Right cardiac atrium (tissue), 5 donors: ENCODE measurements around the gene FMN2. TPM values are rescaled to one million over a fixed set of nuclear protein-coding genes. Genes with fewer than 3 reads are reported as not detected.
"Not testable (repeated sequence)": the region's sequence is repeated elsewhere in the genome, so short reads cannot be mapped to it uniquely, and the experiment has no call there.

Experiments
- ATAC-seq, 2 donors: fragments of 200-7000 bp; cut with Tn5 transposase; one replicate each; pipeline versions ENCODE4 v1.8.0 to v1.9.1; 2020; ENCODE audit warnings: moderate library complexity in 2 of 2, mild to moderate bottlenecking in 1 of 2
- DNase-seq, 3 donors: peaks; one replicate each; pipeline ENCODE4 v3.0.0-alpha.2; 2020
- H3K27ac ChIP-seq: one replicate; pipeline ENCODE4 v1.5.1; 2013; ENCODE audit warnings: mild to moderate bottlenecking, low read length, control low read depth, moderate library complexity
- H3K27me3 ChIP-seq: one replicate; pipeline ENCODE4 v1.6.1; 2013; ENCODE audit not compliant: control insufficient read depth, insufficient read depth
- H3K4me1 ChIP-seq: one replicate; pipeline ENCODE4 v1.6.1; 2013; ENCODE audit warnings: low read length; ENCODE audit not compliant: control insufficient read depth, insufficient read depth
- H3K4me3 ChIP-seq: one replicate; pipeline ENCODE4 v1.5.1; 2013; ENCODE audit warnings: low read length, control low read depth
- H3K9me3 ChIP-seq: one replicate; pipeline ENCODE4 v1.6.1; 2013; ENCODE audit warnings: low read length; ENCODE audit not compliant: control insufficient read depth
- WGBS: extraction: QIAGEN DNeasy Blood & Tissue Kit; methylation state at CpG from one replicate; pipeline ENCODE4 v1.1.7; 2013; 5-methylcytosine and 5-hydroxymethylcytosine counted together
- intact Hi-C, 4 donors: fragments of 100-400 bp; cut with DNase I; formaldehyde crosslinking; loops; one replicate each; pipeline versions ENCODE4 v1.11.0 to v1.14.0; 2022 to 2023
- polyA plus RNA-seq: library from polyadenylated mRNA; stranded (reverse); fragments of 200-250 nt; gene quantifications from one replicate; pipeline ENCODE4 v1.2.3, GENCODE V29; 2013
- total RNA-seq, 4 donors: library from RNA; stranded (reverse); fragmentation: NEBNext Ultra II Directional; extraction: Animal tissue kit (Norgen Biotek cat#: 25700); gene quantifications; one replicate each; pipeline ENCODE4 v1.2.1, GENCODE V29; 2021
- donor health status: healthy with polysubstance abuse.
- donor health status: DM: no; HTN: yes; CAD: no.
- donor health status: DM: no; HTN: no; CAD: no.
- donor health status: DM: no; HTN: yes; CAD: no; lungs with severe emphysema.
- donor health status: DM: yes; HTN: yes; CAD: no.

Gene FMN2
- total and polyA plus RNA-seq, 5 donors = 0.09 to 0.21 (median 0.16) TPM; not detected in 2

DNA sequence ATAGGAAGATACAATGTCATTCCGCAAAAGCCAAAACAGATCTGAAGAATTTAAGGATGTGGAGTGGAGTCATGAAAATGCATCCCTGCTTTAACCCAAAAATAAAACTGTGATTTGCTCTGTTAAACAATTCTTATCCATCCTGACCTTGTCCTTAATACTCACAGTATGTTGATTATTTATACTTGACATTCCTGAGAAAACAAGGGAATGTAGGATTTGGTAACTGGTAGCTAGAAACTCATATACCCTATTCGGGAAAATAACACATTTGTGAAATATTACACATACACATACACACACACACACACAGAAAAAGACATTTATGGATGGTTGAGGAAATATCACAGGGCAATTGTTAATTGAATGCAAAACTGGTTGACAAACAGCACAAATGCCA lies 80.2 kb downstream of the FMN2 start:
- H3K27me3 ChIP-seq = no peaks in the 10 kb centered on the region
- WGBS = 82% methylated on average over 2 of the region's 2 CpGs
- no peaks in the 10 kb centered on the region for H3K4me1 ChIP-seq
- intact Hi-C loops = no loop called here
- no peak for DNase-seq
- no peak overlapping the region for H3K27ac ChIP-seq
- no peak overlapping the region for H3K4me3 ChIP-seq
- no peaks in the 10 kb centered on the region for H3K9me3 ChIP-seq
- ATAC-seq = no peak

DNA sequence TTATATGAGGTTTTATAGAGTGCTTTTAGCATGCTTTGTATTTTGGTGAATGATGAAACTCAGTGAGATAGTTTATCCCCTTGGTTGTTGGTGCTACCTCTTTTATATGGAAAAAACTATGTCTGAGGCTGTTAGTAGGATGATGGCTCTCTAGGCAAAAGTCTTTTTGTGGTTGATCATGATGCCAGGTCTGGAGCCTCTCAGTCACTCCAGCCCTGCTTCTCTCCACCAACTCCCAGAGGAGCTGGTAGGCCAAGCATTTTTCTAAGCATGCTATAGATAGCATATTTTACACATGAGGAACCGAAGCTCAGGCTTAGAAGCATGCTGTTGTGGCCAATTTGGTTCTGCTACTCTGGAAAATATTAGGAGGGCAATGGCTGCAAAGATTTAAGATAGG lies 82.2 kb downstream of the FMN2 start:
- no peaks in the 10 kb centered on the region for H3K27me3 ChIP-seq
- DNase-seq (no peak), ATAC-seq (no peak)
- no peak overlapping the region for H3K27ac ChIP-seq
- no peaks in the 10 kb centered on the region for H3K4me1 ChIP-seq
- no peaks in the 10 kb centered on the region for H3K9me3 ChIP-seq
- H3K4me3 ChIP-seq = no peak overlapping the region
- 57% methylated on average over 1 of the region's 1 CpG for WGBS
- intact Hi-C loops = no loop called here

DNA sequence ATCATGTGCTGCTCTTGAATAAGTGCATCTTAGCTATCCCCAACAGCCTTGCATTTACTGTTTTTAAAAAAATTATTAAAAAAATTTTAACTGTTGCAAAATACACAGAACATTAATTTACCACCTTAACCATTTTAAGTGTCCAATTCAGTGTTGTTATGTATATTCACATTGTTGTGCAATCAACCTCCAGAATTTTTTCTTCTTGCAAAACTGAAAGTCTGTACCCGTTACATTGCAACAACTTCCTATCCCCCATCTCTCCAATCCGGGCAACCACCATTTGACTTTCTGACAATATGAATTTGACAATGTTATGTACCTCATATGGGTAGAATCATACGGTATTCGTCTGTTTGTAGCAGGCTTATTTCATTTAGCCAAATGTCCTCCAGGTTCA lies 83.1 kb downstream of the FMN2 start:
- Histone ChIP-seq H3K27ac (no peak overlapping the region), H3K27me3 (no peaks in the 10 kb centered on the region), H3K4me3 (no peak overlapping the region), H3K4me1 (no peaks in the 10 kb centered on the region), H3K9me3 (no peaks in the 10 kb centered on the region)
- no peak for ATAC-seq
- intact Hi-C loops = no loop called here
- WGBS = 81% methylated on average over 4 of the region's 4 CpGs
- no peak for DNase-seq

DNA sequence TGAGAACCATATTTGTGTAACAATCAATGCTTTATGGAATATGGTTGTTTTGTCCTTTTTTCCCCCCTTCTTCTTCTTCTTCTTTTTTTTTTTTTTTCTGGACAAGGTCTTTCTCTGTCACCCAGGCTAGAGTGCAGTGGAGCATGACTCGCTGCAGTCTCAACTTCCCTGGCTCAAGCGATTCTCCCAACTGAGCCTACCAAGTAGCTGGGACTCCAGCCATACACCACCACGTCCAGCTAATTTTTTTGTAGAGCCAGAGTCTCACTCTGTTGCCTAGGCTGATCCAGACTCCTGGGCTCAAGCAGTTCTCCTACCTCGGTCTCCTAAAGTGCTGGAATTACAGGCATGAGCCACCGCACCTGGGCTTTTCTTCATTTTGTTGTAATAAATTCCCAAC lies 86.7 kb downstream of the FMN2 start:
- Histone ChIP-seq H3K9me3 (no peaks in the 10 kb centered on the region), H3K4me3 (no peak overlapping the region), H3K4me1 (no peaks in the 10 kb centered on the region), H3K27me3 (no peaks in the 10 kb centered on the region), H3K27ac (no peak overlapping the region)
- intact Hi-C loops = no loop called here
- DNase-seq (no peak), ATAC-seq (no peak)
- 80% methylated on average over 5 of the region's 5 CpGs for WGBS

DNA sequence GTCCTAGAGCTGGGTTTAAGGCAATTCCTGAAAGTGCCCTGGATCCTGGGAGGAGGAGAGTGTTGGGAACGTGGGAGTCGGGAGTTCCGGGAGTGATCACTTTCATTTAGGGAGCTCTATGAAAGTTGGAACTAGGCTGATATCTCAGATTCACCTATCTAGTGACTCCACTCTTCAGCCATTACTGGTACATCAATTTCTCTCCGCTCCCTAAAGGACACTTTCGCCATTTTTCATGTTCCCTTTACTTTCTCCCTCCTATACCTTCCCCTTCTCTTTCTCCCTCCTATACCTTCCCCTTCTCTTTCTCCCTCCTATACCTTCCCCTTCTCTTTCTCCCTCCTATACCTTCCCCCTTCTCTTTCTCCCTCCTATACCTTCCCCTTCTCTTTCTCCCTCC lies 93.0 kb downstream of the FMN2 start:
- H3K9me3 ChIP-seq, H3K4me1 ChIP-seq, intact Hi-C loops, H3K4me3 ChIP-seq, H3K27ac ChIP-seq, H3K27me3 ChIP-seq, ATAC-seq, DNase-seq: not testable (repeated sequence)
- 72% methylated on average over 5 of the region's 5 CpGs for WGBS

DNA sequence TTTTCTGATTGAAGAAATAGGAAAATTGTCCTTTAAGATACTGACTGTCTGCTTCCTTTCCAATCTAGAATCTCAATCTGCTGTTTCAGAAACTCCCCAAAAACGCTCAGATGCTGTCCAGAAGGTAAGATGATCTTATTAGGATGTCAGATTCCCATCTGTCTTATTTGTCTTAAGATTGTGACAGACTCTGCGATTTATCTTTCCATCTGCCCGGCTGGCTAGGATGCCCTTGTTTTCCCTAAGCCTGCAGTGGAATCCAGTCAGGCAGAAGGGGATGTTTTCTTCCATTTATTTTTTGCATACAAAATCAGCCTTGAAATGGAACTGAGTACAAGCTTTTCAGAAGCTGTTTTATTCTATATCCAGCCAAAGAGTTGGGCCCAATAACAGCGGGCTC lies 96.5 kb downstream of the FMN2 start:
- Histone ChIP-seq H3K27me3 (no peaks in the 10 kb centered on the region), H3K9me3 (no peaks in the 10 kb centered on the region), H3K4me3 (no peak overlapping the region), H3K4me1 (no peaks in the 10 kb centered on the region), H3K27ac (no peak overlapping the region)
- WGBS = 67% methylated on average over 4 of the region's 4 CpGs
- DNase-seq (no peak), ATAC-seq (no peak)
- intact Hi-C loops = no loop called here

DNA sequence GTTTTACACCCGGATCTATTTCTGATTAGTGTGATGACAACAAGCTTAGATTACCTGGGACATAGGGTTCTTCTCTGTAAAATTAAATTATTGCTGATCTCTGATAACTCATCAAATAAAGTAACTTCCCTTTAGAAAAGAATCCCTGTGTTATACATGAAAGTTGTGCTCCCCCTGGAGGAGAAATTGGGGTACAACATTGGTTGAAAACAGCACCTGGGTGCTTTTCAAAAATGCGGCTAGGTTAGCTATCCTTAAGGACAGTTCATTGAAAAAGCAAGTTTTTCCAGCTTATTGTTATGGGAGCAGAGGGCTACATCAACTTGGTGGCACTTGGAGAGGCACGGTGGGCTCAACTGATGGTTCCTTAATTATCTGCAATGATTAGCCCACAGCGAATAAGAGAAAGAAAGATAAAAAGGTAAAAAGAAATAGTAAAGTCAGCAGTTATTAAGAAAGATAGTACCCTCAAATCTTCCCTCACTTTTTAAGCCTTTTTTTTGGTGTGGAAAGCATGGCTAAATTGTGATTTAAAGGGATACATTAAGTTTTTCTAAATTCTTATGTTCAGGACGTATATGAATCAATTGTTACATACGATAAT lies 97.8 kb downstream of the FMN2 start:
- DNase-seq (no peak), ATAC-seq (no peak)
- Histone ChIP-seq H3K27ac (no peak overlapping the region), H3K9me3 (no peaks in the 10 kb centered on the region), H3K27me3 (no peaks in the 10 kb centered on the region), H3K4me3 (no peak overlapping the region), H3K4me1 (no peaks in the 10 kb centered on the region)
- WGBS = 37% methylated on average over 6 of the region's 6 CpGs
- intact Hi-C loops = no loop called here

DNA sequence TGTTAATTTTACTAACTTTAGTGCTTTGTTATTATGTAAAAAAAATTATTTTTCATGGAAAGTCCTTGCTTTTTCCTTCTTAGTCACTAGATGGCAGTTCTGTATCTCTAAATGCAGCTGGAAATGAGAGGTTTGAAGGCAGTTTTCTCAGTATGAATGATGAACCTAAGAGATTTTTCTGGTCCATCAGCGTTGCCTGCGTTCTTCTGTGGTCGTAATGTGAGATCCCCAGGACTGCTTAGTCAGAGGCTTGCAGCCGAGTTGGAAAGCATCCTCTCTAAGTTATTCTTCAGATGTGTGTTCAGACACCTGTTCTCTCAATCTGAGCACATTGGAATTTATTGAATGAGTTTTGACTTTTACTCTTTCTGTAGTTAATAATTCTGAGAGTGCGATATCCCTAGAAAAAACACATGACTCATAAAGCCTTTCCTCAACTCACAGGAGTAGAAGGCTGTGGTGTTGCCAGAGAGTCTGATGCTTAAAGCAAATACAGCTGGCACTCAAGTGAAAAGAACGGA lies 99.3 kb downstream of the FMN2 start:
- intact Hi-C loops = no loop called here
- H3K4me3 ChIP-seq = no peak overlapping the region

GRCh38 chr1:240192851-240193250 lies 101.2 kb downstream of the FMN2 start:
- Histone ChIP-seq H3K4me1 (no peaks in the 10 kb centered on the region), H3K27ac (no peak overlapping the region), H3K4me3 (no peak overlapping the region), H3K27me3 (no peaks in the 10 kb centered on the region), H3K9me3 (no peaks in the 10 kb centered on the region)
- intact Hi-C loops = no loop called here
- ATAC-seq (no peak), DNase-seq (no peak)
- 48% methylated on average over 2 of the region's 2 CpGs for WGBS

More for the DNA sequence above, 99.3 kb downstream of the FMN2 start:
- H3K4me1 ChIP-seq = no peaks in the 10 kb centered on the region
- H3K9me3 ChIP-seq = no peaks in the 10 kb centered on the region
- H3K27me3 ChIP-seq = no peaks in the 10 kb centered on the region
- H3K27ac ChIP-seq = no peak overlapping the region
- no peak for DNase-seq
- no peak for ATAC-seq
- whole genome bisulfite sequencing = 18% methylated on average over 6 of the region's 6 CpGs

- no peaks in the 10 kb centered on the region for H3K27me3 ChIP-seq
- no peaks in the 10 kb centered on the region for H3K9me3 ChIP-seq
- no peak overlapping the region for H3K4me3 ChIP-seq
- H3K4me1 ChIP-seq = no peaks in the 10 kb centered on the region
- WGBS = 27% methylated on average over 3 of the region's 3 CpGs
- ATAC-seq (no peak), DNase-seq (no peak)
- intact Hi-C loops = no loop called here
- H3K27ac ChIP-seq = no peak overlapping the region
Observed at GRCh38 chr1:240193679-240194078, 102.0 kb downstream of the FMN2 start.

DNA sequence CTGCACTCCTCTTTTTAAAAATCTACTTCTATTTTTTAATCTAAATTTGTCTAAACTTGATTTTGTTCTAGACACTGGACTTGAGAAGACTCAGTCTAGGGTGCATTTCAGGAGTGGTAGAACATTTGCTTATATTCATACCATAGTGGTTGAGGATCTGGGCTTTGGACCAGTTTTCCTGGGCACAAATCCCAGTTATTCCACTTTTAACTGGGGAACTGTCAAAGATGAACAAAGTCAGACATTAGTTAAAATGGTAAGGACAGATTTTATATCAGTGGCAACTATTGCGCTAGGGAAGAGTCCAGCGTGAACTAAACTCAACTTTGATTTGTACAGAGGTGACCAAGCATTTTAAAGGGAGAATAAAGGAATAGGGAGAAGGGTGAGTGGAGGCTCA lies 102.4 kb downstream of the FMN2 start:
- Histone ChIP-seq H3K4me3 (no peak overlapping the region), H3K27ac (no peak overlapping the region), H3K27me3 (no peaks in the 10 kb centered on the region), H3K9me3 (no peaks in the 10 kb centered on the region), H3K4me1 (no peaks in the 10 kb centered on the region)
- DNase-seq = no peak
- 66% methylated on average over 2 of the region's 2 CpGs for WGBS
- intact Hi-C loops = no loop called here
- no peak for ATAC-seq

GRCh38 chr1:240198376-240198775 lies 106.7 kb downstream of the FMN2 start:
- Histone ChIP-seq H3K27ac (no peak overlapping the region), H3K4me3 (no peak overlapping the region), H3K9me3 (no peaks in the 10 kb centered on the region), H3K4me1 (no peaks in the 10 kb centered on the region), H3K27me3 (no peaks in the 10 kb centered on the region)
- ATAC-seq (no peak), DNase-seq (no peak)
- WGBS = 83% methylated on average over 4 of the region's 4 CpGs
- intact Hi-C loops = no loop called here
